ENCODE results near the gene ZCCHC7. TPM values are rescaled to one million over a fixed set of nuclear protein-coding genes. Genes with fewer than 3 reads are reported as not detected.
A peak's percentile ranks its signal among the peaks of the same experiment; 100 is the strongest.

The ZCCHC7 gene
- total and polyA plus RNA-seq, 10 of the 15 experiments (the other 5 are each of a cell fraction or from before 2014, with no cell fraction given) = 42.9 to 178 (median 53.3) TPM

GRCh38 chr9:37301042-37301853, 180.9 kb downstream of the ZCCHC7 start (continued):
- TF ChIP-seq ZBTB33 (IDR thresholded peaks at IDR 0.05) (no peak), MTA2 (IDR thresholded peaks at IDR 0.05; ENCODE audit: low read depth) (no peak), SMARCA5 (IDR thresholded peaks at IDR 0.05) (no peak), CREM (IDR thresholded peaks at IDR 0.05; ENCODE audit: low read depth) (no peak), KDM1A (IDR thresholded peaks at IDR 0.05; ENCODE audit: borderline replicate concordance) (no peak), RFX5 (IDR thresholded peaks at IDR 0.05; ENCODE audit: low read depth, low read length) (no peak), CHD2 (IDR thresholded peaks at IDR 0.05; ENCODE audit: borderline replicate concordance, low read depth, low read length) (no peak), MTA3 (IDR thresholded peaks at IDR 0.05; ENCODE audit: borderline replicate concordance, low read length) (no peak), IRF3 (IDR thresholded peaks at IDR 0.05) (no peak), PAX5 (IDR thresholded peaks at IDR 0.05; ENCODE audit: borderline replicate concordance, low read depth, low read length) (no peak)
- TF ChIP-seq, protein P1, sequence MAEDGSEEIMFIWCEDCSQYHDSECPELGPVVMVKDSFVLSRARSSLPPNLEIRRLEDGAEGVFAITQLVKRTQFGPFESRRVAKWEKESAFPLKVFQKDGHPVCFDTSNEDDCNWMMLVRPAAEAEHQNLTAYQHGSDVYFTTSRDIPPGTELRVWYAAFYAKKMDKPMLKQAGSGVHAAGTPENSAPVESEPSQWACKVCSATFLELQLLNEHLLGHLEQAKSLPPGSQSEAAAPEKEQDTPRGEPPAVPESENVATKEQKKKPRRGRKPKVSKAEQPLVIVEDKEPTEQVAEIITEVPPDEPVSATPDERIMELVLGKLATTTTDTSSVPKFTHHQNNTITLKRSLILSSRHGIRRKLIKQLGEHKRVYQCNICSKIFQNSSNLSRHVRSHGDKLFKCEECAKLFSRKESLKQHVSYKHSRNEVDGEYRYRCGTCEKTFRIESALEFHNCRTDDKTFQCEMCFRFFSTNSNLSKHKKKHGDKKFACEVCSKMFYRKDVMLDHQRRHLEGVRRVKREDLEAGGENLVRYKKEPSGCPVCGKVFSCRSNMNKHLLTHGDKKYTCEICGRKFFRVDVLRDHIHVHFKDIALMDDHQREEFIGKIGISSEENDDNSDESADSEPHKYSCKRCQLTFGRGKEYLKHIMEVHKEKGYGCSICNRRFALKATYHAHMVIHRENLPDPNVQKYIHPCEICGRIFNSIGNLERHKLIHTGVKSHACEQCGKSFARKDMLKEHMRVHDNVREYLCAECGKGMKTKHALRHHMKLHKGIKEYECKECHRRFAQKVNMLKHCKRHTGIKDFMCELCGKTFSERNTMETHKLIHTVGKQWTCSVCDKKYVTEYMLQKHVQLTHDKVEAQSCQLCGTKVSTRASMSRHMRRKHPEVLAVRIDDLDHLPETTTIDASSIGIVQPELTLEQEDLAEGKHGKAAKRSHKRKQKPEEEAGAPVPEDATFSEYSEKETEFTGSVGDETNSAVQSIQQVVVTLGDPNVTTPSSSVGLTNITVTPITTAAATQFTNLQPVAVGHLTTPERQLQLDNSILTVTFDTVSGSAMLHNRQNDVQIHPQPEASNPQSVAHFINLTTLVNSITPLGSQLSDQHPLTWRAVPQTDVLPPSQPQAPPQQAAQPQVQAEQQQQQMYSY (CRISPR knock-in tag; IDR thresholded peaks at IDR 0.05) = 0 out of 2 replicates have a peak, but pooled peaks have one; percentile 40
- TF ChIP-seq, protein P2, sequence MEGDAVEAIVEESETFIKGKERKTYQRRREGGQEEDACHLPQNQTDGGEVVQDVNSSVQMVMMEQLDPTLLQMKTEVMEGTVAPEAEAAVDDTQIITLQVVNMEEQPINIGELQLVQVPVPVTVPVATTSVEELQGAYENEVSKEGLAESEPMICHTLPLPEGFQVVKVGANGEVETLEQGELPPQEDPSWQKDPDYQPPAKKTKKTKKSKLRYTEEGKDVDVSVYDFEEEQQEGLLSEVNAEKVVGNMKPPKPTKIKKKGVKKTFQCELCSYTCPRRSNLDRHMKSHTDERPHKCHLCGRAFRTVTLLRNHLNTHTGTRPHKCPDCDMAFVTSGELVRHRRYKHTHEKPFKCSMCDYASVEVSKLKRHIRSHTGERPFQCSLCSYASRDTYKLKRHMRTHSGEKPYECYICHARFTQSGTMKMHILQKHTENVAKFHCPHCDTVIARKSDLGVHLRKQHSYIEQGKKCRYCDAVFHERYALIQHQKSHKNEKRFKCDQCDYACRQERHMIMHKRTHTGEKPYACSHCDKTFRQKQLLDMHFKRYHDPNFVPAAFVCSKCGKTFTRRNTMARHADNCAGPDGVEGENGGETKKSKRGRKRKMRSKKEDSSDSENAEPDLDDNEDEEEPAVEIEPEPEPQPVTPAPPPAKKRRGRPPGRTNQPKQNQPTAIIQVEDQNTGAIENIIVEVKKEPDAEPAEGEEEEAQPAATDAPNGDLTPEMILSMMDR (IDR thresholded peaks at IDR 0.05 in 2 of 3, conservative IDR thresholded peaks at IDR 0.05 in 1 of 3; ENCODE audit: control insufficient read depth in 2 of 3, extremely low read depth in 1 of 3, insufficient read depth in 1 of 3, low read depth in 3 of 3, low read length in 3 of 3) = peak in 2 of 3 experiments; percentile 15 to 37; a peak in 2 of 6 replicates
- TF ChIP-seq, protein P3, sequence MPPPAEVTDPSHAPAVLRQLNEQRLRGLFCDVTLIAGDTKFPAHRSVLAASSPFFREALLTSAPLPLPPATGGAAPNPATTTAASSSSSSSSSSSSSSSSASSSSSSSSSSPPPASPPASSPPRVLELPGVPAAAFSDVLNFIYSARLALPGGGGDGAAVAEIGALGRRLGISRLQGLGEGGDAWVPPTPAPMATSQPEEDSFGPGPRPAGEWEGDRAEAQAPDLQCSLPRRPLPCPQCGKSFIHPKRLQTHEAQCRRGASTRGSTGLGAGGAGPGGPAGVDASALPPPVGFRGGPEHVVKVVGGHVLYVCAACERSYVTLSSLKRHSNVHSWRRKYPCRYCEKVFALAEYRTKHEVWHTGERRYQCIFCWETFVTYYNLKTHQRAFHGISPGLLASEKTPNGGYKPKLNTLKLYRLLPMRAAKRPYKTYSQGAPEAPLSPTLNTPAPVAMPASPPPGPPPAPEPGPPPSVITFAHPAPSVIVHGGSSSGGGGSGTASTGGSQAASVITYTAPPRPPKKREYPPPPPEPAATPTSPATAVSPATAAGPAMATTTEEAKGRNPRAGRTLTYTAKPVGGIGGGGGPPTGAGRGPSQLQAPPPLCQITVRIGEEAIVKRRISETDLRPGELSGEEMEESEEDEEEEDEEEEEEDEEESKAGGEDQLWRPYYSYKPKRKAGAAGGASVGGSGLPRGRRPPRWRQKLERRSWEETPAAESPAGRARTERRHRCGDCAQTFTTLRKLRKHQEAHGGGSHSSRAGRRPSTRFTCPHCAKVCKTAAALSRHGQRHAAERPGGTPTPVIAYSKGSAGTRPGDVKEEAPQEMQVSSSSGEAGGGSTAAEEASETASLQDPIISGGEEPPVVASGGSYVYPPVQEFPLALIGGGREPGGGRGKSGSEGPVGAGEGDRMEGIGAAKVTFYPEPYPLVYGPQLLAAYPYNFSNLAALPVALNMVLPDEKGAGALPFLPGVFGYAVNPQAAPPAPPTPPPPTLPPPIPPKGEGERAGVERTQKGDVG (CRISPR knock-in tag; IDR thresholded peaks at IDR 0.05) = no peak

All from GM12878 (cell line).